ENCODE measurements around the gene TRAPPC8. TPM values are rescaled to one million over a fixed set of nuclear protein-coding genes. Genes with fewer than 3 reads are reported as not detected.

Gene TRAPPC8
- total and polyA plus RNA-seq, 10 of the 15 experiments (the other 5 are each of a cell fraction or from before 2014, with no cell fraction given): 13.0 to 75.4 (median 24.8) TPM

- no TSS peak for BruUV-seq (replicated peaks)
- SMC1A ChIA-PET (ENCODE audit: uncharacterized antibody, unreplicated experiment): no interaction called here
- H2AFZ ChIP-seq (ENCODE audit: control insufficient read depth, low read depth, low read length): no peak overlapping the region
- H4K20me1 ChIP-seq (ENCODE audit: control insufficient read depth, insufficient read depth): no peaks in the 10 kb centered on the region
- in situ Hi-C loops (cut with MboI) (no loop called here), intact Hi-C loops (cut with micrococcal nuclease; ENCODE audit: unreplicated experiment) (no loop called here)
- H3K4me3 ChIP-seq: no peak overlapping the region
- RAD21 ChIA-PET (ENCODE audit: unreplicated experiment): no interaction called here
- no peak overlapping the region for H3K9ac ChIP-seq (ENCODE audit: control insufficient read depth, insufficient read depth, low read length)
- FAIRE-seq (no peak), ATAC-seq (no peak), DNase-seq (ENCODE audit: low read depth, low spot score) (no peak)
- H3K9me3 ChIP-seq (replicated peaks; ENCODE audit: control insufficient read depth, insufficient read depth, low read length): no peaks in the 10 kb centered on the region; the same call in 2 of the 3 replicates
- POLR2A ChIA-PET: no interaction called here
- no peaks in the 10 kb centered on the region for H3K4me1 ChIP-seq (ENCODE audit: control insufficient read depth, insufficient read depth, low read length)
- no peaks in the 10 kb centered on the region for H3K79me2 ChIP-seq (ENCODE audit: control insufficient read depth, insufficient read depth, low read length)
- H3K4me2 ChIP-seq (ENCODE audit: control insufficient read depth, insufficient read depth): no peak overlapping the region
- no peak overlapping the region for H3K27ac ChIP-seq (ENCODE audit: control insufficient read depth, insufficient read depth)
- 97% methylated on average over 2 of the region's 2 CpGs for WGBS (ENCODE audit: insufficient coverage, insufficient replicate concordance, low lambda C conversion rate, missing lambda C conversion rate)
- peaks cover 4 to 11% of the 10 kb centered on the region in 2 experiments; a peak in 3 of 4 replicates for H3K36me3 ChIP-seq (ENCODE audit: control insufficient read depth in 2 of 2, insufficient read depth in 2 of 2, low read length in 1 of 2)
- no peak for TF ChIP-seq SMAD1 (IDR thresholded peaks at IDR 0.05; ENCODE audit: low read depth, partially characterized antibody)
- CTCF ChIA-PET: no interaction called here
- H3K27me3 ChIP-seq (replicated peaks in 1 of 2; ENCODE audit: control insufficient read depth in 2 of 2, insufficient read depth in 2 of 2, low read length in 1 of 2): no peaks in the 10 kb centered on the region
These were observed 67.6 kb downstream of the TRAPPC8 start for GRCh38 chr18:31875301-31875700.

- Histone ChIP-seq H3K9me3 (replicated peaks; ENCODE audit: control insufficient read depth, insufficient read depth, low read length) (no peaks in the 10 kb centered on the region), H3K9ac (ENCODE audit: control insufficient read depth, insufficient read depth, low read length) (no peak overlapping the region), H3K79me2 (ENCODE audit: control insufficient read depth, insufficient read depth, low read length) (no peaks in the 10 kb centered on the region), H3K27me3 (replicated peaks in 1 of 2; ENCODE audit: control insufficient read depth in 2 of 2, insufficient read depth in 2 of 2, low read length in 1 of 2) (no peaks in the 10 kb centered on the region), H2AFZ (ENCODE audit: control insufficient read depth, low read depth, low read length) (no peak overlapping the region), H3K27ac (ENCODE audit: control insufficient read depth, insufficient read depth) (no peak overlapping the region), H3K4me3 (no peak overlapping the region), H3K4me1 (ENCODE audit: control insufficient read depth, insufficient read depth, low read length) (no peaks in the 10 kb centered on the region), H3K36me3 (ENCODE audit: control insufficient read depth in 2 of 2, insufficient read depth in 2 of 2, low read length in 1 of 2) (peaks cover 2 to 9% of the 10 kb centered on the region in 2 experiments; a peak in 3 of 4 replicates), H3K4me2 (ENCODE audit: control insufficient read depth, insufficient read depth) (no peak overlapping the region), H4K20me1 (ENCODE audit: control insufficient read depth, insufficient read depth) (no peaks in the 10 kb centered on the region)
- RAD21 ChIA-PET (ENCODE audit: unreplicated experiment): no interaction called here
- no TSS peak for BruUV-seq (replicated peaks)
- no peak for ATAC-seq
- no peak for DNase-seq (ENCODE audit: low read depth, low spot score)
- TF ChIP-seq E2F8 (IDR thresholded peaks at IDR 0.05; ENCODE audit: low read depth, partially characterized antibody): no peak
- no peak for TF ChIP-seq SIN3A (IDR thresholded peaks at IDR 0.05; ENCODE audit: low read depth, low read length)
- TF ChIP-seq ZNF274 (IDR thresholded peaks at IDR 0.05; ENCODE audit: insufficient read depth, insufficient read length): no peak
- no peak for TF ChIP-seq KLF5 (IDR thresholded peaks at IDR 0.05; ENCODE audit: partially characterized antibody)
- TF ChIP-seq CUX1 (IDR thresholded peaks at IDR 0.05; ENCODE audit: insufficient replicate concordance, low read depth, low read length): no peak
- CTCF ChIA-PET: no interaction called here
- SMC1A ChIA-PET (ENCODE audit: uncharacterized antibody, unreplicated experiment): no interaction called here
- no peak for FAIRE-seq
- 100% methylated on average over 1 of the region's 1 CpG for WGBS (ENCODE audit: insufficient coverage, insufficient replicate concordance, low lambda C conversion rate, missing lambda C conversion rate)
- in situ Hi-C loops (cut with MboI) (no loop called here), intact Hi-C loops (cut with micrococcal nuclease; ENCODE audit: unreplicated experiment) (no loop called here)
- POLR2A ChIA-PET: no interaction called here
These were observed 79.8 kb downstream of the TRAPPC8 start for GRCh38 chr18:31863103-31863502.
